Measurements from ENCODE around the gene FCHO2.

GRCh38 chr5:73135021-73135420 is 179.2 kb downstream of the FCHO2 start:
- TF ChIP-seq POLR2A (IDR thresholded peaks at IDR 0.05; ENCODE audit: extremely low read depth, insufficient read length) (no peak), CTCF (IDR thresholded peaks at IDR 0.05; ENCODE audit: low read depth, low read length) (no peak)
